ENCODE results near the gene DCLRE1C.

DNA sequence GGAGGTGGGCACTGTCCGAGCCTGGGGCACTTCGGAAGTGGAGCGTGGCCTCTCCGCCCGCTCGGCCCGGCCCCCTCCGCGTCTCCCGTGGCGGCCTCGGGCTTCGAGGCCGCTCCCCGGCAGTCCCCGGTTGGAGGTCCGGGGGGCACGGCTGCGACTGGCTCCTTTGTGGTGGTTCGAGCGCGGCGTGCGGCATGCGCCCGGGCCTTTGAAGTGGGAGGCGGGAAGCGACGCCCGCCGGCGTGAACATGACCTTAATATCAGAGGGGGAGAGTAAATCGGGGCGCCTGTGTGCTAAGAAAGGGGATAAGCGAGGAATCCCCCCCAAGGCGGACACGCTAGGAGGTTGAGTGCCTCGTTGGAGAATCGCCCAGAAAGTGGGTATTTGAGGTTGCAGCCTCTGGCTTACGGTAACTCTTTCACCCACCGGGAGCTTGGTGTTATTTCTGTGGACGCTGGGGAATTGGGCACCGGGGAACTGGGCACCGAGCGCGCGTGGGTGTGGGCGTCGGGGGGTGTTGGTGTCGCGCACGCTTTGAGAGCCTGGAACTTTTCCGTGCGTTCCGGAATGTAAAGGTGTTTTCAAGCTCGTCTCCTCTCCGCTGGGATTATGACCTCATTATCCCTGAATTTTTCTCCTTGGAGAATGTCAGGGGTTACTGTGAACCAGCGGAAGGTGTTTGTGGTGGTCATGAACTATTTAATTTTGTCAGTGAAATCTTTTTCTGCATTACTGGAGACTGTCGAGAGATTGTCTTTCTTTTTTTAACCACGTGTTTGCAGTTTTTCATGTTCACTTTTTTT, 74.6 kb downstream of the DCLRE1C start:
- TF ChIP-seq, protein P1, sequence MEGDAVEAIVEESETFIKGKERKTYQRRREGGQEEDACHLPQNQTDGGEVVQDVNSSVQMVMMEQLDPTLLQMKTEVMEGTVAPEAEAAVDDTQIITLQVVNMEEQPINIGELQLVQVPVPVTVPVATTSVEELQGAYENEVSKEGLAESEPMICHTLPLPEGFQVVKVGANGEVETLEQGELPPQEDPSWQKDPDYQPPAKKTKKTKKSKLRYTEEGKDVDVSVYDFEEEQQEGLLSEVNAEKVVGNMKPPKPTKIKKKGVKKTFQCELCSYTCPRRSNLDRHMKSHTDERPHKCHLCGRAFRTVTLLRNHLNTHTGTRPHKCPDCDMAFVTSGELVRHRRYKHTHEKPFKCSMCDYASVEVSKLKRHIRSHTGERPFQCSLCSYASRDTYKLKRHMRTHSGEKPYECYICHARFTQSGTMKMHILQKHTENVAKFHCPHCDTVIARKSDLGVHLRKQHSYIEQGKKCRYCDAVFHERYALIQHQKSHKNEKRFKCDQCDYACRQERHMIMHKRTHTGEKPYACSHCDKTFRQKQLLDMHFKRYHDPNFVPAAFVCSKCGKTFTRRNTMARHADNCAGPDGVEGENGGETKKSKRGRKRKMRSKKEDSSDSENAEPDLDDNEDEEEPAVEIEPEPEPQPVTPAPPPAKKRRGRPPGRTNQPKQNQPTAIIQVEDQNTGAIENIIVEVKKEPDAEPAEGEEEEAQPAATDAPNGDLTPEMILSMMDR (IDR thresholded peaks at IDR 0.05), result no peak
- TF ChIP-seq EZH2 (IDR thresholded peaks at IDR 0.05; ENCODE audit: borderline replicate concordance, insufficient read depth, low read depth, low read length, poor library complexity, severe bottlenecking), result no peak

All from B cell (primary cell).